ENCODE data around the gene UBR1.
"Not testable (repeated sequence)": the region's sequence is repeated elsewhere in the genome, so short reads cannot be mapped to it uniquely, and the experiment has no call there.

UBR1 gene

DNA sequence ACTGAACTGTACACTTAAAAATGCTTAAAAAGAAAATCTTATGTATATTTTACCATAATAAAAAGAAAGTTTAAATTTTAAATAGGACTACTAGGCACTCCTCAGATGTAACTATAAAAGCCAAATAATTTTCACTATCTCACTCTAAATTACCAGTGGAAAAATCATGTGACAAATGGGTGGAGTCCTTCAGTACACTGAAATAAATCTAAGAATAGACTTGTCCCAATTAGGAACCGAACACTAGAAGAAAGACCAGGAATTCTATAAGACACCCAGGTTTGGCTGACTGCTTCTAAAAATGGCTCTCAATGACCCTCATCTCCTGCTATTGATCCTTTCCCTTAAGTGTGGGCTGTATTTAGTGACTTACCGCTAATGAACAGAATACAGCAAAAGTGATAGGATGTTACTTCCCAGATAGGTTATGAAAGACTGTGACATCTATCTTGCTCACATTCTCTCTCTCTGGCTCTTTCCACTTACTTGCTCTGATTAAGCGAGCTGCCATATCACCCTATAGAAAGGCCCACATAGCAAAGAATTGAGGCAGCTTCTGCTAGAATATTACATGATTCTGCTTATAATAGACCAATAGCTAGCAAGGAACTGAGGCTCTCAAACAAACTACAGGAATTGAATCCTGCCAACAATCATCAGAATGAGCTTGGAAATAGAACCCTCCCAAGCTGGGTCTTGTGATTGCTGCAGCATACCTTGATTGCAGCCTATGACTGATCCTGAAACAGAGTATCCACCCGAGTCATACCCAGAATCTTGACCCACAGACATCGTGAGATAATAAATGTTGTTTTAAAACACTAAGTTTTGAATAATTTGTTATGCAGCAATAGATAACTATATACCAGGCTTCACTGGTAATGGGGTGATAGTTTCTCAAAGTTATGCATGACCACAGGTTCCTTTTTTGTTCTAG is 202.2 kb downstream of the UBR1 start:
- DNase-seq = no peak

DNA sequence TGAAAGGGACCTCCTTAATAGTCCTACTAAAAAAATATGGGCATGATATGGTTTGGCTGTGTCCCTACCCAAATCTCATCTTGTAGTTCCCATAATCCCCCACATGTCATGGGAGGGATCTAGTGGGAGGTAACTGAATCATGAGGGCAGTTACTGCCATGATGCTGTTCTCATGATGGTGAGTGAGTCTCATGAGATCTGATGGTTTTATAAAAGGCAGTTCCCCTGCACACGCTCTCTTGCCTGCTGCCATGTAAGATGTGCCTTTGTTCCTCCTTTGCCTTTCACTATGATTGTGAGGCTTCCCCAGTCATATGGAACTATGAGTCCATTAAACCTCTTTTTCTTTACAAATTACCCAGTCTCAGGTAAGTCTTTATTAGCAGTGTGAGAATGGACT is 211.9 kb downstream of the UBR1 start:
- not testable (repeated sequence) for DNase-seq

Measured in HCEC 1CT (cell line).